Measurements from ENCODE around the gene OVCH1. TPM values are rescaled to one million over a fixed set of nuclear protein-coding genes. Genes with fewer than 3 reads are reported as not detected.

Gene OVCH1
- total and polyA plus RNA-seq, 10 of the 15 experiments (the other 5 are each of a cell fraction or from before 2014, with no cell fraction given): 0.15 TPM; not detected in 9

DNA sequence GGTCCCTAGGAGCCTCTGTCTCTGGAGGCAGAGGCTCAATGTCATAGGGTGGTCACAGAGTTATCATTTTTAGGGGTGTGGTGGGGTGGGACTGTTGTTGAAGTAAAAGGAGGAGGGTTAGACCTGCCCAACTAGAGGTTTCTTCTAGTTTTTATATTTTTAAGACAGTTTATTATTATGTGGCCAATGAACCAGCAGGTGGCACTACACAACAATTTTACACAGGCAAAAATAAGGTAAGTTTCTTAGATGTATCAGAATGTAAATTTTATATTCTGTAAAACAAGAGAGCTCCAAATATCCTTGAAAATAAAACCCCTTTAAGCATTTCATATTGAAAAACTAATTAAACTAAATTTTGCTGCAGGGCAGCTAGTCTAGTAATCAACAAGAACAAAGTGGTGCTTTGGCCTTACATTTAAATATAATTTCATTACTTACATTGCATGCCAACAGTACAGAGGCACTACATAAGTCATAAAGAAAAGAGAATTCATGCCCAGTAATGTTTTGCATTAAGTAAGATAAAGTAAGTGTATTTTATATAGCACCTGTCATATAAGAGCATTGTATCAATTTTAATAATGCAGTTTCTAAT, 22.2 kb upstream of the OVCH1 start:
- ChIA-PET POLR2A (no interaction called here), RAD21 (ENCODE audit: unreplicated experiment) (interaction anchor here (0.8 to 4.4 kb wide), 17 partner anchors 9 to 769 kb away, joined by 3 to 24 read pairs (median 4); no protein-coding TSS in a partner anchor), CTCF (interaction anchor here (0.6 to 5.9 kb wide), 38 partner anchors 9 to 1328 kb away, joined by 3 to 58 read pairs (median 4); no protein-coding TSS in a partner anchor), SMC1A (ENCODE audit: uncharacterized antibody, unreplicated experiment) (interaction anchor here (0.7 to 6.2 kb wide), 28 partner anchors 9 to 1287 kb away, joined by 3 to 60 read pairs (median 4); no protein-coding TSS in a partner anchor)
- TF ChIP-seq CEBPB (IDR thresholded peaks at IDR 0.05; ENCODE audit: borderline replicate concordance in 1 of 2, low read depth in 2 of 2, low read length in 2 of 2) (no peak), MEF2B (IDR thresholded peaks at IDR 0.05; ENCODE audit: partially characterized antibody, poor library complexity, severe bottlenecking) (no peak), RAD21 (IDR thresholded peaks at IDR 0.05; ENCODE audit: insufficient read depth, low read depth, low read length) (peak; percentile 71), ZNF274 (IDR thresholded peaks at IDR 0.05; ENCODE audit: insufficient read depth, insufficient read length) (no peak), ZBED1 (IDR thresholded peaks at IDR 0.05; ENCODE audit: borderline replicate concordance) (no peak), KDM1A (IDR thresholded peaks at IDR 0.05; ENCODE audit: borderline replicate concordance) (no peak), SIN3A (IDR thresholded peaks at IDR 0.05; ENCODE audit: low read depth, low read length) (no peak), SMC3 (IDR thresholded peaks at IDR 0.05; ENCODE audit: borderline replicate concordance, low read length) (peak; percentile 71; the same call in 1 of the 2 replicates), ZNF384 (IDR thresholded peaks at IDR 0.05; ENCODE audit: borderline replicate concordance, low read depth, low read length) (no peak)
- TF ChIP-seq, protein P1, sequence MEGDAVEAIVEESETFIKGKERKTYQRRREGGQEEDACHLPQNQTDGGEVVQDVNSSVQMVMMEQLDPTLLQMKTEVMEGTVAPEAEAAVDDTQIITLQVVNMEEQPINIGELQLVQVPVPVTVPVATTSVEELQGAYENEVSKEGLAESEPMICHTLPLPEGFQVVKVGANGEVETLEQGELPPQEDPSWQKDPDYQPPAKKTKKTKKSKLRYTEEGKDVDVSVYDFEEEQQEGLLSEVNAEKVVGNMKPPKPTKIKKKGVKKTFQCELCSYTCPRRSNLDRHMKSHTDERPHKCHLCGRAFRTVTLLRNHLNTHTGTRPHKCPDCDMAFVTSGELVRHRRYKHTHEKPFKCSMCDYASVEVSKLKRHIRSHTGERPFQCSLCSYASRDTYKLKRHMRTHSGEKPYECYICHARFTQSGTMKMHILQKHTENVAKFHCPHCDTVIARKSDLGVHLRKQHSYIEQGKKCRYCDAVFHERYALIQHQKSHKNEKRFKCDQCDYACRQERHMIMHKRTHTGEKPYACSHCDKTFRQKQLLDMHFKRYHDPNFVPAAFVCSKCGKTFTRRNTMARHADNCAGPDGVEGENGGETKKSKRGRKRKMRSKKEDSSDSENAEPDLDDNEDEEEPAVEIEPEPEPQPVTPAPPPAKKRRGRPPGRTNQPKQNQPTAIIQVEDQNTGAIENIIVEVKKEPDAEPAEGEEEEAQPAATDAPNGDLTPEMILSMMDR (IDR thresholded peaks at IDR 0.05 in 2 of 3, conservative IDR thresholded peaks at IDR 0.05 in 1 of 3; ENCODE audit: control insufficient read depth in 2 of 3, extremely low read depth in 1 of 3, insufficient read depth in 1 of 3, low read depth in 3 of 3, low read length in 3 of 3): peak; percentile 40 to 66 (median 52); a peak in 5 of 6 replicates
- BruUV-seq (replicated peaks): no TSS peak
- Histone ChIP-seq H3K27ac (ENCODE audit: control insufficient read depth, insufficient read depth) (no peak overlapping the region), H3K9me3 (replicated peaks; ENCODE audit: control insufficient read depth, insufficient read depth, low read length) (no peaks in the 10 kb centered on the region), H3K79me2 (ENCODE audit: control insufficient read depth, insufficient read depth, low read length) (no peaks in the 10 kb centered on the region), H3K4me2 (ENCODE audit: control insufficient read depth, insufficient read depth) (no peak overlapping the region), H3K9ac (ENCODE audit: control insufficient read depth, insufficient read depth, low read length) (no peak overlapping the region), H3K36me3 (ENCODE audit: control insufficient read depth in 2 of 2, insufficient read depth in 2 of 2, low read length in 1 of 2) (no peaks in the 10 kb centered on the region), H4K20me1 (ENCODE audit: control insufficient read depth, insufficient read depth) (no peaks in the 10 kb centered on the region), H3K27me3 (replicated peaks in 1 of 2; ENCODE audit: control insufficient read depth in 2 of 2, insufficient read depth in 2 of 2, low read length in 1 of 2) (no peaks in the 10 kb centered on the region), H3K4me1 (ENCODE audit: control insufficient read depth, insufficient read depth, low read length) (no peaks in the 10 kb centered on the region), H2AFZ (ENCODE audit: control insufficient read depth, low read depth, low read length) (no peak overlapping the region), H3K4me3 (no peak overlapping the region)
- FAIRE-seq: peak; percentile 38
- intact Hi-C loops (cut with micrococcal nuclease; ENCODE audit: unreplicated experiment): loop anchor here (2.0 to 5.0 kb wide), 3 partner anchors 615 to 1287 kb away; no protein-coding TSS in a partner anchor
- no peak for DNase-seq (ENCODE audit: low read depth, low spot score)
- in situ Hi-C loops (cut with MboI): loop anchor here (10.0 kb wide), 1 partner anchor 1285 kb away; no protein-coding TSS in a partner anchor
- ATAC-seq: peak; percentile 71

Measured in GM12878 (cell line).